HG02798 (cell line): ENCODE measurements around the gene GALNT3.
A peak's percentile ranks its signal among the peaks of the same experiment; 100 is the strongest.

Experiments used
- ATAC-seq: cut with Tn5 transposase; IDR thresholded peaks from one replicate; pipeline ENCODE4 v1.9.1; 2021; ENCODE audit warnings: mild to moderate bottlenecking; ENCODE audit not compliant: unreplicated experiment, poor library complexity

Gene GALNT3

GRCh38 chr2:165757906-165758675 lies 36.0 kb downstream of the GALNT3 start:
- ATAC-seq = no peak

GRCh38 chr2:165746501-165746900 lies 47.5 kb downstream of the GALNT3 start:
- ATAC-seq = no peak

- ATAC-seq = no peak
These were observed 48.1 kb downstream of the GALNT3 start for GRCh38 chr2:165745916-165746315.

GRCh38 chr2:165743442-165743841 lies 50.6 kb downstream of the GALNT3 start:
- ATAC-seq = peak; percentile 88

DNA sequence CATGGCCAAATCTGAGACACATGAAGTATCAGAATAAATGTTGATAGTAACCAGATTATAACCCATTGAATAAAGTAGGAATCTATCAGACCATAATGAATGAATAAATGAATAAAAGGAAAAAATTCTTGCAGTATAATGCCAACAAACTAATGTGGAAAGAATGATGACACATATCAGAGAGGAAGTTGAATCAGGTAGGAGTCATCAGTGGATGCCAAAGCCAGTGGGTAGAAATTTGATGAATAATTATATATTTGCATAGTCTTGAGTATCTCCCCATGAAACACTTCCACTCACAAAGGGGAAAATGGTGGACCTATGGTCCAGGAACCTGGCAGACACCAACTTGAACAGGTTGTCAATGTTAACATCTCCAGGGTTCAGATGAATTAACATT lies 68.6 kb downstream of the GALNT3 start:
- no peak for ATAC-seq

DNA sequence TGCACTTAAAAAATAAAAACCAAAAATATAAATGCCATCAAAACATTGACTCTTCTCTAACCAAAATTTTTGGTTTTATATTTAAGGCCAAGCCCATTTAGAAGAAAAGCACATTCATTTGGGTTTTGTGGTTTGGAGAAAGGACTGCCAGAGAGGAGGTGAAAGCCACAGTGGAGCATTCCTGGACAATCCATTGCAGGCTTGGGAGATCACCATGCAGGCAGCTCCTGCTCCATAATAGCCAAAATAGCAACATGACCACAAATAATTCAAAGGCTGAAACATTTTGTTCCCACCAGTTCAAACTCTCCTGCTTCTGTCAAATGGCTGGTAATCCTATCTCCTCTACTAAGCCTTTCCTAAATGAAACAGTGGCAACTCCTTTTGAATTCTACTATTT lies 73.5 kb downstream of the GALNT3 start:
- ATAC-seq = no peak

GRCh38 chr2:165718610-165719210 lies 75.3 kb downstream of the GALNT3 start:
- ATAC-seq = no peak

DNA sequence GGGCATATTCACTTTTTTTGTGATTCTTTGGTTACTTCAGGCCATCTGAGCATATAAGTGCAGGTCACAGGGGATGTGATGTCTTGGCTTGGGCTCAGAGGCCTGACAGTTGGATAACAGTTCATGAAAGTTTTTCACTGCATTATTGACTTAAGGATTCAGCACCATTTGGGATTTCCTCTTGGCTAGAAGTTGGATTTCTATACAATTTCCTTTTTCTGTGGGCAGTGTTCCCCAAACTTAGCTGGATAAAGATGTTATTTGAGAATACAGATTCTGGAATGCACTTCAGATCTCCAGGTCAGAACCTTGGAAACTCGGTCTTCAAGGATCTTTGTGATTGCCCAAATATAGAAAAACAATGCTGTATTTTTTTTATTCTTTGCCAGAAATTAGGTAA lies 78.0 kb downstream of the GALNT3 start:
- no peak for ATAC-seq

DNA sequence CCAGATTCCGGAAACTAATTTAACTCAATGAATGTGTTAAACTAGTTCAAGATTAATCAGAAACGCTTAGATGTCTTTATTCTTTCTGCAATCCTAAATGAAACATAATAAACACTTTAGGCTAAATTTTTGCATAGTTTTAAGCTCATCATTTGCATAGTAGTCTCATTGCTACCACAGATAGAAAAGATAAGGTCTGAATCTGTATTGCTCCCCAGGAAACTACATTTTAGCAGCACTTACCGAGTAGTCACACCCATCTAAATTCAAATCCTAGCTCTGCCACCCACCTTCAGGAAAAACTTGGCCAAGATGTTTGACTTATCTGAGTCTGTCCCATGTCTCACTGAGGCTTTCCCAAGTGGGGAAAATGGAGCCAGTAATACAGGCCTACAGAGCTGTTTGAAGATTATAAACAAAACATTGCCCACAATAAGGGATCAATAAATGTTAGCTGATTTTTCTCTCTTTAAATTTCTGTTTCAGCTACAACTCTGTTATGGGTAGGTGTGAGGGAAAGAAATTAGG lies 87.0 kb downstream of the GALNT3 start:
- no peak for ATAC-seq

DNA sequence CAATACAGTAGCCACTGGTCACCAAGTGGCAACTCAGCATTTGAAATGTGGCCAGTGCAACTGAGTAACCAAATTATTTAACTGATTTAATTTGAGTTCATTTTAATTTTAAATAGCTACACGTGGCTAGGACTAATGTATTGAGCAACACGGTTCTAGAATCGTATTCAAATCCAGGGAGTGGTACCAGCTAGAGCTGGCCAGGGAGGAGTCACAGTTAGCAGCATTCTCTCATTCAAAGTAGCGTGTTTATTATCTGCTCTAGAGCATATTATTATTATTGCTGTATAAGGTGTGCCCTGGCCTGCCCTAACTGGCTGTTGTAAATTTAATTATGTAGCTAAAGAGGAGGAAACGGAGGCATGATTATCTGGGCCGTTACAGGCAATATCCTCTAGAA lies 92.9 kb downstream of the GALNT3 start:
- ATAC-seq = no peak

- no peak for ATAC-seq
These were observed 93.5 kb downstream of the GALNT3 start for GRCh38 chr2:165700531-165700930.

GRCh38 chr2:165699946-165700345 lies 94.1 kb downstream of the GALNT3 start:
- no peak for ATAC-seq

DNA sequence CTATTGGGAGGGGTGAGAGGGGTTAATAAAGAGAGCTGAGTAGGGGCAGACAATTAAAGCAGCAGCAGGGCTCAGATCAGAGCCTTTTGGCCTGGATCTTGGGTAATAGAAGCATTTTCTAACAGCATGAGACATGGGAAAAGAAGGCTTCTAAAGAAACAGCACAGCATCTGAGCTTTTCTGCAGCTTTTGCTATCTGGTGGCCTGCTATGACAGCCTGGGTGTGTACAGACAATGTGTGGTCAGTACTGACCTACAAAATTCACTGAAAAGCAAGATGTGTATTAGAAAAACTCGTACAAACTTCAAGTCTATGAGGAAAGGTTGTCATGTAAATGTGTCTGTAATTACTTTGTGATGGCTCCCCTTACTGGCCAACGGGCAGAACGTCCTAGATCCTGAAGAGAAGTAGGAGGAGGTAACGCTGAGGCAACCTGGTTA lies 95.6 kb downstream of the GALNT3 start:
- peak; percentile 86 for ATAC-seq

DNA sequence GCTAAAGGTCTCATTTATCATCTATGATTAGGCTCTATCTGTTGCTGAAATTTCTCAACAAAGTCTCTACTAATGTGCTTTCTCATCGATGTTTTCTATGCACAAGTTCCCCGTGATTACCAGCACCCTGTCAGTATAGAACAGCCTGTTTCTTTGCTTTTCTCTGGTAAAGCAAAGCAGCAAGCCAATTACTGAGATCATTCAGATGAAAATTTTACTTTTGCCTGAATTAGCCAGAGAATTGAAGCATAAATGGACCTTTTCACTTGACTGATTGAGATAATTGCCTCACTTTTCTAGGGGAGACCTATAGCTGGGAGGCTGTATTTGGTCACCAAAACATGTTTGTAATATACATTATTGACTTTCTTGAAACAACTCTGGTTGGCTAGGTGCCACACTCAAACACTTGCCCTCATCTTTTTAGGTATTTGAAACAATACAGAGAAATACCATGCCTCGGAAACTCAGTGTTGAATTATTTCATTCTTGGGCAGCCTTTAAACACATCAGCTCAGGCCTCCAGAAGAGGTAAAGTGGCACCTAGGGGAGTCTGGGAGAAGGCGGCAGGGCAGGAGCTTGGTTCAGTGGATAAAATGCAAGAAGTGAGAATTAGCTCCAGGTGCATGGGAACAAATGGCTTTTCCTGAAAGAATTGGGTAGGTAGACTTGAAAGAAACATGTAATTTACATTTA lies 96.2 kb downstream of the GALNT3 start:
- ATAC-seq = no peak
